Transverse colon (tissue), 4 donors: ENCODE data around the gene NAIP. TPM values are rescaled to one million over a fixed set of nuclear protein-coding genes. Genes with fewer than 3 reads are reported as not detected.
"Not testable (repeated sequence)": the region's sequence is repeated elsewhere in the genome, so short reads cannot be mapped to it uniquely, and the experiment has no call there.

Experiments
- DNase-seq: peaks from one replicate; pipeline ENCODE4 v3.0.0-alpha.2; 2019
- H3K27ac ChIP-seq, 4 donors: fragments of 200-600 bp; sonication (generic); 2 replicates each; pipeline ENCODE4 v1.5.1; 2016 to 2018; ENCODE audit warnings: inconsistent platforms in 4 of 4
- H3K27me3 ChIP-seq: fragments of 200-600 bp; sonication (generic); 2 replicates; pipeline ENCODE4 v1.5.1; 2017; ENCODE audit warnings: inconsistent platforms
- H3K36me3 ChIP-seq, 4 donors: fragments of 200-600 bp; sonication (generic); 2 replicates each; pipeline ENCODE4 v1.5.1; 2017 to 2019; ENCODE audit warnings: inconsistent platforms in 4 of 4
- H3K4me1 ChIP-seq, 4 donors: fragments of 200-600 bp; sonication (generic); 2 replicates each; pipeline ENCODE4 v1.5.1; 2017 to 2020; ENCODE audit warnings: inconsistent platforms in 4 of 4
- H3K4me3 ChIP-seq, 4 donors: fragments of 200-600 bp; sonication (generic); 1 replicate in 1 of 4; 2 replicates in 3 of 4; pipeline versions ENCODE4 v1.5.1 to v1.6.1; 2017 to 2019; ENCODE audit warnings: inconsistent platforms in 4 of 4
- H3K9me3 ChIP-seq, 2 donors: fragments of 200-600 bp; sonication (generic); 2 replicates each; pipeline ENCODE4 v1.5.1; 2017 to 2019; ENCODE audit warnings: inconsistent platforms in 2 of 2
- WGBS, 2 donors: methylation state at CpG; one replicate each; pipeline ENCODE4 v1.1.5; 2018; ENCODE audit warnings: low coverage in 1 of 2; 5-methylcytosine and 5-hydroxymethylcytosine counted together
- in situ Hi-C, 4 donors: fragments of 200-750 bp; cut with MboI; loops; one replicate each; pipeline versions ENCODE4 v1.15.0 to v1.15.1; 2017; ENCODE audit warnings: low sequenced_read_pairs in 3 of 4, low pct_ligation_motif_present in 1 of 4, low pct_unique_long_range_greater_than_20kb in 1 of 4
- intact Hi-C: fragments of 100-400 bp; cut with DNase I; formaldehyde crosslinking; loops from one replicate; pipeline ENCODE4 v1.15.1; 2023; ENCODE audit warnings: low total_unique reads
- total RNA-seq, 4 donors: library from RNA; depleted of rRNA; stranded (reverse); fragments of >200 nt; gene quantifications; one replicate each; pipeline ENCODE4 v1.1.0, GENCODE V29; 2016

The NAIP gene
- total RNA-seq = 10 to 100 TPM; 21.3 to 33.5 (median 24.7) TPM

- H3K36me3 ChIP-seq, H3K27ac ChIP-seq, H3K9me3 ChIP-seq, in situ Hi-C loops, DNase-seq, H3K27me3 ChIP-seq, H3K4me3 ChIP-seq, H3K4me1 ChIP-seq, intact Hi-C loops: not testable (repeated sequence)
- WGBS, 2 donors = no CpG with 5 or more reads among the region's 8 CpGs
Observed at GRCh38 chr5:71025289-71025953, at the start of gene NAIP. Gene NAIP, minus strand, starts transcription at chr5:71025339. Its CDS starts 12,424 bp downstream, at chr5:71012915.

GRCh38 chr5:71067262-71067928, 42.3 kb upstream of the NAIP start, which contains the start of gene GTF2H2:
Gene GTF2H2, minus strand, starts transcription at chr5:71067676. Its CDS starts 4,913 bp downstream, at chr5:71062763.
- H3K9me3 ChIP-seq, H3K27ac ChIP-seq, H3K4me1 ChIP-seq, H3K4me3 ChIP-seq, DNase-seq, in situ Hi-C loops, H3K36me3 ChIP-seq, intact Hi-C loops, H3K27me3 ChIP-seq: not testable (repeated sequence)
- no CpG with 5 or more reads among the region's 46 CpGs for WGBS, 2 donors

- H3K27ac ChIP-seq, H3K36me3 ChIP-seq, DNase-seq, H3K9me3 ChIP-seq, intact Hi-C loops, H3K4me3 ChIP-seq, H3K27me3 ChIP-seq, in situ Hi-C loops, H3K4me1 ChIP-seq: not testable (repeated sequence)
- no CpG with 5 or more reads among the region's 1 CpG for WGBS, 2 donors
Observed at GRCh38 chr5:71061322-71061721, 36.2 kb upstream of the NAIP start.

GRCh38 chr5:71059426-71059825, 34.3 kb upstream of the NAIP start:
- H3K9me3 ChIP-seq, intact Hi-C loops, H3K27ac ChIP-seq, in situ Hi-C loops, H3K4me1 ChIP-seq, H3K4me3 ChIP-seq, DNase-seq, H3K27me3 ChIP-seq, H3K36me3 ChIP-seq: not testable (repeated sequence)
- no CpG with 5 or more reads among the region's 3 CpGs for WGBS, 2 donors

GRCh38 chr5:71044808-71045207, 19.7 kb upstream of the NAIP start:
- in situ Hi-C loops, H3K4me1 ChIP-seq, intact Hi-C loops, H3K9me3 ChIP-seq, H3K36me3 ChIP-seq, DNase-seq, H3K27ac ChIP-seq, H3K4me3 ChIP-seq, H3K27me3 ChIP-seq: not testable (repeated sequence)
- WGBS, 2 donors = no CpG with 5 or more reads among the region's 2 CpGs

GRCh38 chr5:71044128-71044527, 19.0 kb upstream of the NAIP start:
- H3K36me3 ChIP-seq, DNase-seq, H3K9me3 ChIP-seq, in situ Hi-C loops, H3K27me3 ChIP-seq, H3K4me1 ChIP-seq, H3K27ac ChIP-seq, intact Hi-C loops, H3K4me3 ChIP-seq: not testable (repeated sequence)
- no CpG with 5 or more reads among the region's 2 CpGs for WGBS, 2 donors

- H3K4me3 ChIP-seq, in situ Hi-C loops, H3K9me3 ChIP-seq, intact Hi-C loops, H3K36me3 ChIP-seq, H3K4me1 ChIP-seq, DNase-seq, H3K27me3 ChIP-seq, H3K27ac ChIP-seq: not testable (repeated sequence)
- no CpG with 5 or more reads among the region's 7 CpGs for WGBS, 2 donors
Observed at GRCh38 chr5:71031046-71031776, 6.1 kb upstream of the NAIP start.

GRCh38 chr5:71020643-71021042, 4.5 kb downstream of the NAIP start:
- in situ Hi-C loops, H3K4me3 ChIP-seq, H3K4me1 ChIP-seq, H3K9me3 ChIP-seq, DNase-seq, H3K27ac ChIP-seq, H3K27me3 ChIP-seq, H3K36me3 ChIP-seq, intact Hi-C loops: not testable (repeated sequence)
- WGBS, 2 donors = no CpG with 5 or more reads among the region's 6 CpGs

- H3K4me1 ChIP-seq, in situ Hi-C loops, H3K9me3 ChIP-seq, H3K4me3 ChIP-seq, H3K27me3 ChIP-seq, DNase-seq, H3K36me3 ChIP-seq, H3K27ac ChIP-seq, intact Hi-C loops: not testable (repeated sequence)
- WGBS, 2 donors = no CpG with 5 or more reads among the region's 6 CpGs
Observed at GRCh38 chr5:71018376-71019005, 6.6 kb downstream of the NAIP start.
